H1 (cell line): Measurements from ENCODE around the gene PLPP2.

Source experiments
- CTCF ChIP-seq, 3 experiments: IDR thresholded peaks; 1 replicate in 2 of 3; 2 replicates in 1 of 3; pipeline versions ENCODE4 v1.5.1 to v1.6.1; 2011; ENCODE audit warnings: low read length in 3 of 3, mild to moderate bottlenecking in 3 of 3, inconsistent platforms in 2 of 3, low read depth in 1 of 3, moderate library complexity in 1 of 3; ENCODE audit not compliant: insufficient read depth in 1 of 3; ENCODE audit errors: control extremely low read depth in 1 of 3
- EP300 ChIP-seq, 2 experiments: IDR thresholded peaks; 1 replicate in 1 of 2; 2 replicates in 1 of 2; pipeline ENCODE4 v1.6.1; 2011 to 2012; ENCODE audit warnings: low read depth in 2 of 2, low read length in 2 of 2, mild to moderate bottlenecking in 2 of 2, borderline replicate concordance in 1 of 2, inconsistent platforms in 1 of 2, moderate library complexity in 1 of 2
- EZH2 ChIP-seq: fragments of 200-600 bp; sonication (generic); IDR thresholded peaks from 2 replicates; pipeline ENCODE4 v1.7.1; 2012; ENCODE audit warnings: low read depth, mild to moderate bottlenecking, moderate library complexity, low read length, inconsistent platforms; ENCODE audit not compliant: severe bottlenecking
- GABPA ChIP-seq: IDR thresholded peaks from 2 replicates; pipeline ENCODE4 v1.6.1; 2011; ENCODE audit warnings: mild to moderate bottlenecking, low read length, moderate library complexity, borderline replicate concordance; ENCODE audit not compliant: insufficient read depth
- PHF8 ChIP-seq: fragments of 200-600 bp; sonication (generic); conservative IDR thresholded peaks from 2 replicates; pipeline ENCODE4 v1.7.1; 2012; ENCODE audit warnings: low read depth, mild to moderate bottlenecking, inconsistent platforms, low read length, moderate library complexity
- POLR2A ChIP-seq, 2 experiments: IDR thresholded peaks; 1 replicate in 1 of 2; 2 replicates in 1 of 2; pipeline ENCODE4 v1.6.1; 2011; ENCODE audit warnings: low read depth in 2 of 2, low read length in 2 of 2, mild to moderate bottlenecking in 2 of 2; ENCODE audit errors: control extremely low read depth in 1 of 2
- POLR2AphosphoS5 ChIP-seq: IDR thresholded peaks from 2 replicates; pipeline ENCODE4 v1.6.1; 2011; ENCODE audit warnings: low read depth, low read length
- SIN3A ChIP-seq, 2 experiments: IDR thresholded peaks in 1 of 2; conservative IDR thresholded peaks in 1 of 2; 2 replicates each; pipeline ENCODE4 v1.6.1; 2011 to 2012; ENCODE audit warnings: low read length in 2 of 2, improper control_type of control experiment in 1 of 2, low read depth in 1 of 2, mild to moderate bottlenecking in 1 of 2
- TAF7 ChIP-seq: optimal IDR thresholded peaks from 2 replicates; pipeline ENCODE3; 2011; ENCODE audit warnings: low read depth, mild to moderate bottlenecking, inconsistent platforms, low read length, moderate library complexity, borderline replicate concordance

GRCh38 chr19:295687-296370 lies 4.6 kb upstream of the PLPP2 start:
- TF ChIP-seq POLR2AphosphoS5 (no peak), EP300 (IDR thresholded peaks at IDR 0.05; ENCODE audit: borderline replicate concordance in 1 of 2, low read depth in 2 of 2, low read length in 2 of 2) (no peak), SIN3A (conservative IDR thresholded peaks at IDR 0.05 in 1 of 2, IDR thresholded peaks at IDR 0.05 in 1 of 2; ENCODE audit: low read depth in 1 of 2, low read length in 2 of 2) (no peak), EZH2 (no peak), PHF8 (no peak), TAF7 (no peak), CTCF (IDR thresholded peaks at IDR 0.05; ENCODE audit: control extremely low read depth in 1 of 3, insufficient read depth in 1 of 3, low read depth in 1 of 3, low read length in 3 of 3) (no peak), POLR2A (IDR thresholded peaks at IDR 0.05; ENCODE audit: control extremely low read depth in 1 of 2, low read depth in 2 of 2, low read length in 2 of 2) (no peak), GABPA (no peak)
